Coronary artery (tissue), 2 donors: ENCODE measurements around the gene C10orf67.

ENCODE experiments used
- DNase-seq: peaks from one replicate; pipeline ENCODE4 v3.0.0-alpha.2; 2017; ENCODE audit warnings: low spot score
- H3K27ac ChIP-seq, 2 donors: fragments of 200-600 bp; sonication (generic); one replicate each; pipeline ENCODE4 v1.5.1; 2016 to 2019
- H3K4me3 ChIP-seq: fragments of 200-600 bp; sonication (generic); 2 replicates; pipeline ENCODE4 v1.5.1; 2016; ENCODE audit warnings: mild to moderate bottlenecking, moderate library complexity
- TF ChIP-seq, protein P1 (sequence below): fragments of 200-600 bp; sonication (generic); IDR thresholded peaks from one replicate; pipeline ENCODE4 v1.5.1; 2019; ENCODE audit warnings: antibody characterized with exemption

C10orf67 gene

DNA sequence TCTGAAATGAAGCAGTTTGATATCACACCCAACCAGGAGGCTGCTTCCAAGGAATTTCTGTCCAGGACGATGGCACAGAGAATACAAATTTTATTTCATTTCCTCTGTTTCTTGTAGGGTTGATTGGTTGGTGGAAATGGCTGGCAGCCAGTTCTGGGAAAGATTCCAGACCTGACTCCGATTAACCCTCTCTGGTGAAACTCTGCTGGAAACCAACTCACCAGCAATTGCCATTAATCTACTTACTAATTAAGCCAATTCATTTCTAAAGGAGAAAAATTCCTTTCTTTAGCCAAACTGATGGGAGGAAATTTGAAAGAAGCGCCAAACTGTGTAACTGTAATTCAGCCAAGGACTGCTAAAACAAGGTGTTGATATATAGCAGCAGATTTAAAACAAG, 141.8 kb downstream of the C10orf67 start:
- TF ChIP-seq, protein P1, sequence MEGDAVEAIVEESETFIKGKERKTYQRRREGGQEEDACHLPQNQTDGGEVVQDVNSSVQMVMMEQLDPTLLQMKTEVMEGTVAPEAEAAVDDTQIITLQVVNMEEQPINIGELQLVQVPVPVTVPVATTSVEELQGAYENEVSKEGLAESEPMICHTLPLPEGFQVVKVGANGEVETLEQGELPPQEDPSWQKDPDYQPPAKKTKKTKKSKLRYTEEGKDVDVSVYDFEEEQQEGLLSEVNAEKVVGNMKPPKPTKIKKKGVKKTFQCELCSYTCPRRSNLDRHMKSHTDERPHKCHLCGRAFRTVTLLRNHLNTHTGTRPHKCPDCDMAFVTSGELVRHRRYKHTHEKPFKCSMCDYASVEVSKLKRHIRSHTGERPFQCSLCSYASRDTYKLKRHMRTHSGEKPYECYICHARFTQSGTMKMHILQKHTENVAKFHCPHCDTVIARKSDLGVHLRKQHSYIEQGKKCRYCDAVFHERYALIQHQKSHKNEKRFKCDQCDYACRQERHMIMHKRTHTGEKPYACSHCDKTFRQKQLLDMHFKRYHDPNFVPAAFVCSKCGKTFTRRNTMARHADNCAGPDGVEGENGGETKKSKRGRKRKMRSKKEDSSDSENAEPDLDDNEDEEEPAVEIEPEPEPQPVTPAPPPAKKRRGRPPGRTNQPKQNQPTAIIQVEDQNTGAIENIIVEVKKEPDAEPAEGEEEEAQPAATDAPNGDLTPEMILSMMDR: no peak
- no peak for DNase-seq
- H3K27ac ChIP-seq: no peak overlapping the region
- no peak overlapping the region for H3K4me3 ChIP-seq

DNA sequence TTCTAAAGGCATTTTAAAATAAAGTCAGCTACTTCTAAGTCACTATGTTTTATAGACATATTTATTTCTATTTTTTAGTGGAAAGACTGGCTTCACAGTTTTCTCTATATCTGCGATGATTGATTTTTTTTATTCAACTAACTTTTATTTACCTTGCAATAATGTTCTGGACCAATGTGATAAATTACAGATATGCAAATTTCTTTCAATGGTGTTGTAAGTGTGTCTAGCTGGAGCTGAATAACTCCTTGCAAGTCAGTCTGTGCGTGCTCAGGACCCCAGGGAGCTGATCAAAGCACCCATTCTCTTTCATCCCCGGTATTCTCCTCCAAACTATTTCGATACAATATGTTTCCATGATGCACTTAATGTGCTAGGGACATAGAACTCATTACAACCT, 142.8 kb downstream of the C10orf67 start:
- DNase-seq: no peak
- TF ChIP-seq, protein P1: no peak
- no peak overlapping the region for H3K27ac ChIP-seq
- H3K4me3 ChIP-seq: no peak overlapping the region

DNA sequence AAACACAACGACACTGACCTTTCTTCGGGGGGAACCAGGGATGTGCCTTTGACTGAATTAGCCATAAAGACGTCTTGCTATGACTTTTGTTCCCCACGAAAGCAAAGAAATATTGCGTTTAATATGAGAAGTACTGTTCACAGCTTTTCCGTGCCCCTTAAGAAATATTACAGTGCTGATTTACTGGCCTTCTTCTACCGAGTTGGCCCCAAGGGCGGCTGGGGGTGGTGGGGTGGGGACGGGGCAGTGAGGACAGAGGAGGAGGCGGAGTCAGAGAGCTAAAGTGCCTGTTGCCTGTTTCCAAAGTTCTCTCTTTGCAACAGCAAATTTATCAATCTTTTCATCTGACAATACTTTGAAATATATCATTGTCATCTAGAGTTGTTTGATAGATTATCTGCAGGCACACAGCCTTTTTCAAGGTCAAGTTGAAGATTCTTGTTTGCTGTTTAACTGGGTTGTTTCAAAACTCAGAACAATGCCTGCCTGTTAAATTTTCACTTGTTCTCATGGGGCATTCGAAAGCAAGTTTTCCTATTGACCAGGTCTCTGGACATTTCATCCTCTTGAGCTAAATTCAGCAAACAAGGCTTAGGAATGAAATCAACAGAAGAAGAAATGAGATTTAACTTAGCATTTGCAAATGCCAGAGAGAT, 143.5 kb downstream of the C10orf67 start:
- no peak for DNase-seq
- Histone ChIP-seq H3K27ac (no peak overlapping the region), H3K4me3 (no peak overlapping the region)
- TF ChIP-seq, protein P1: no peak

DNA sequence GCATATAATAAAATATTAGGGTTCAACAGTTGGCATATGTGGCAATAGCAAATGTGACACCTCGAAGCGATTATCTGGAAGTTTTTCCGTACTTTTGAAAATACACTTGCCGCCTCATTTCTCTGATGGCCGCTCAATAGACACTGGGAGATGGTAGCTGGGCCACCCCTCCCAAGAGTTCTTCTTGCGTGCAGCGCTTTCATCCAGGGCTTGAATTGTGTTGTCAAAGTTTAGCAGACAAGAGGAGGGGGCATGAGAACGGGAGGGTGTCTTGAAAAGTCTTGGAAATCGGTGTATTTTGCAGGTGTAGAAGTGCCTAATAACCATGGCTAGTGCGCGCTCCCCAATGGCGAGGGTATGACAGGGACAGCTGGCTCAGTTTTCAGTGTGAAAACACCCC, 144.0 kb downstream of the C10orf67 start:
- TF ChIP-seq, protein P1: no peak

DNA sequence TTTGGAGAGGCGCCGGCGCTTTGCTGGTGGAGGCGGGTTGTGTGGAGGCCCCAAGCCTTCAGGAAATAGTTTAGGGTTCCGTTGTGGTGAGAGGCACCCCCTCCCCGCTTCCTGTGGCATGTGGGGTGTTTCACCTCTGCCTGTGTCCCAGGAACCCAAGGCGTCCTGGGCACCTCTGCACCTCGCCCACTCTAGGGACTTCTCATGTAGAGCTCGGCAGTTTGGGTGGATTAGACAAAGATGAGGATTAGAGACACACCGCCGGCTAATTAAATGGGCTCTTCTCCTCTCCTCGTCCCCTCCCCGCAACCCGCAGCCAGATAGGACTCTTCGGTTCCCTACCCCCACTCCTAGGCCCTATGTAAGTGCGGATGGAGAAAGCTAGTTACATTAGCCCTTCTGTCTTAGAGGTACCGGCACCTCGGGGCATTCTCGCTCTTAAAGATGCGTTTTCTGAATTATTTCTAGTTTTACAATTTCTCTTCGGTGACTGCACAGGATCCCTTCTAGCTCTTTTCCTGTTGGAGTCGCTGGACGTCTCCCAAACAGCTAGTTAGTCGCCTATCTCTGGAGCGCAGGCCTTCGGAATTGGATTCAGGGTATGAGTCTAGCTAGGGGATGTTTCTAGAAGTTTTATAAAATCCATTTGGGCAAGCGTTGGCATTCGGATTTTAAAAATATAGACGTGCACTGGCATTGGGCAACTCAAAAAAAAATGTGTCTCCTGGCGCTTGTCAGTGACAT, 144.7 kb downstream of the C10orf67 start:
- H3K27ac ChIP-seq: no peak overlapping the region
- TF ChIP-seq, protein P1: no peak
- no peak overlapping the region for H3K4me3 ChIP-seq
- no peak for DNase-seq

More for the DNA sequence above, 144.0 kb downstream of the C10orf67 start:
- no peak for DNase-seq
- Histone ChIP-seq H3K27ac (no peak overlapping the region), H3K4me3 (no peak overlapping the region)

DNA sequence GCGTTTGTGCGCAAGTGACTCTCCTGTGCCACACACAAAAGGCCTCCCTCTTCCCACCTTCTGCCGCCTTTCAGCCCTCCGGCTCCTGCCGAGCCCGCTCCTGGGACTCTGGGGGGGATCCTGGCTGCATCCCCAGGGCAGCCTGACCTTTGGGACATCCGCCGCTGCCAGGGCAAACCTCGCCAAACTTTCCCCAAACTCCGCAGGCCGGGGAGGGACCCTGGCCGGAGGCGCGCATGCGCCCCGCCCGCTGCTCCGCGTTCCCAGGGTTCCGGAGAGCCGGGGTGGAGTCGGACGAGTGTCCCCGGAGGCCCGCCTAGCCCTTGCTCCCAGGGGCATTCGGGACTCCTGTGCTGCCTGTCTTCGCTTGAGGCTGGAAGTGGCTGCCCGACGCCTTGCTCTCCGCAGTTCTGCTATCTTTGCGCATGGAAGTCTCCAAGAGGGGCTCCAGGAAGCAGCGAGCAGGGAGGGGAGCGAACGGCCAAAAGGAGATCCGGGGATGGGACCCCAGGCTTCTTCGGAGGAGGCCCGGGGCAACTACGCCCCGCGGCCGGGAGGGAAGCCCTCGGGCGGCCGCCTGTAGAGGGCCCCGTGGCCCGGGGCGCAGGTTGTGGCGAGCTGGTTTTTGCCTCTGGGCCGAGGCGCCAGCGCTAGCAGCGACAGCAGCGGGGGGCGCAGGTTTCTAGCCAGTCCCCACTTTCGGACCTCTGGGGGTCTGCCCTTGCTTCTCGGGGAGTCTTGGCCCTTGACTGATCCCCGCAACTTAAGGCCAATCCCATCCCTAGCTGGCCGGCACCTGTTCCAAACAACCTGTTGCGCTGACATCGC, 145.4 kb downstream of the C10orf67 start:
- no peak overlapping the region for H3K27ac ChIP-seq
- H3K4me3 ChIP-seq: no peak overlapping the region
- no peak for DNase-seq
- TF ChIP-seq, protein P1: no peak
